ENCODE results near the gene CFAP221.

Gene CFAP221

DNA sequence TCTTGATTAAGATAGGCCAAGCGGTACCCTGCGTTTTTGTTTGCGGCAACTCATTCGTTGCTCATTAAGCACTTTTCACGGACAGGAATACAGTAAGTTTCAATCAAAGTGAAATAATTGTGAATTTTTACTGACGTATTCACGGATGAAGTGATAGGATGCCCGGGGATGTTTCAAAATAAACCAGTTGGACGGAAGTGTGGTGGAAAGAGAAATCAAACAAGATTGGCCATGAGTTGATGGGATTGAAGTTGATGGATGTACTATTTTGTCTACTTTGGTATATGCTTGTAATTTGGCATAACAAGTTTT is 135.2 kb downstream of the CFAP221 start:
- in situ Hi-C loops (cut with MboI; ENCODE audit: low sequenced_read_pairs) = no loop called here

DNA sequence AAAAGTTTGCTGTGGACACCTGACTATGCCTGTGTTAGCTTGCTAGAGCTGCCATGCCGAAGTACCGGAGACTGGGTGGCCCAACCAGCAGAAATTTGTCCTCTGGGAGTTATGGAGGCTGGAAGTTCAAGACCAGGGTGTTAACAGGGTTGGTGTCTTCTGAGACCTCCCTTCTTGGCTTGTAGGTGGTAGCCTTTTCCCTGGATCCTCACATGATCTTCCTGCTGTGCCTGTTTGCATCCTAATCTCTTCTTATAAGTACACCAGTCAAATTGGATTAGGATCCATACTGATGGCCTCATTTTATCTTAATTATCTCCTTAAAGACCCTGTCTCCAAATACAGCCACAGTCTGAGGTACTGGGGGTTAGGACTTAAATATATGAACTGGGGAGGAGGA is 135.6 kb downstream of the CFAP221 start:
- in situ Hi-C loops (cut with MboI; ENCODE audit: low sequenced_read_pairs) = no loop called here

DNA sequence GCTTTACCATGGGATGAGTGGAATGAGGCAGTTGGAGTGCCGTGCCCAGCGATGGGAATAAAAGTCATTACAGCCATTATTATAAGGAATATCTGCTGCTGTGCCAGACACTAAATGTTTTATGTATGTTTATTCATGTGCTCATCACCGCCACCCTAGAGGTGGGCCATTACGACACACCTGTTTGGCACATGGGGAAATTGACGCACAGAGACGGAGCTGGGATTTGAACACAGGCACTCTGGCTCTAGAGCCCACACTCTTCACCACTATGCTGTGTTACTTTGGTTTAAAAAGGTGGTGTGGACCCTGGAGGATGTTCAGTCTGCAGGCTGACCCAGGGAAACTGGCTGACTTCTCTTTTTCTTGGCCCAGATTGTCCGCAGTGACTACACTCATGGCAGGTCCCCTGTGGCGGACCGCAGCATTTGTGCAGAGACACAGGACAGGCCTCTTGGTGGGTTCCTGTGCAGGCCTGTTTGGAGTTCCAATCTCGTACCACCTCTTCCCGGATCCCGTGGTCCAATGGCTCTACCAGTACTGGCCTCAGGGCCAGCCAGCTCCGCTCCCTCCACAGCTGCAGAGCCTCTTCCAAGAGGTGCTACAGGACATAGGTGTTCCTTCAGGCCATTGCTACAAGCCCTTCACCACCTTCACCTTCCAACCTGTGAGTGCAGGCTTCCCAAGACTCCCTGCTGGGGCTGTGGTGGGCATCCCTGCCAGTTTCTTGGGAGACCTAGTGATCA is 136.4 kb downstream of the CFAP221 start:
- in situ Hi-C loops (cut with MboI; ENCODE audit: low sequenced_read_pairs) = no loop called here

DNA sequence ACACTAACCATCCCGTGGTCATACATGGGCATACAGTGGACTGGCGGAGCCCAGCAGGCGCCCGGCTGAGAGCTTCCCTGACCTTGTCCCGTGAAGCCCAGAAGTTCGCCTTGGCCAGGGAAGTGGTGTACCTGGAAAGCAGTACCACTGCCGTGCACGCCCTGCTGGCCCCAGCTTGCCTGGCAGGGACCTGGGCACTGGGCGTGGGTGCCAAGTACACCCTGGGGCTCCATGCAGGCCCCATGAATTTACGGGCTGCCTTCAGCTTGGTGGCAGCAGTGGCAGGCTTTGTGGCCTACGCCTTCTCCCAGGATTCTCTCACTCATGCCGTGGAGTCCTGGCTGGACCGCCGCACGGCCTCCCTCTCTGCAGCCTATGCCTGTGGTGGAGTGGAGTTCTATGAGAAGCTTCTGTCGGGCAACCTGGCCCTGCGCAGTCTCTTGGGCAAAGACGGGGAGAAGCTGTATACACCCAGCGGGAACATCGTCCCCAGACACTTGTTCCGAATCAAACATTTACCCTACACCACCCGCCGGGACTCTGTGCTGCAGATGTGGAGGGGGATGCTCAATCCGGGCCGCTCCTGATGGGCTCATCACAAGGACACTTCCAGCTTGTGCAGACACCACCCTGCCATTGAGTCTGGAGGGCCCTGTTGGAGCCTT is 137.1 kb downstream of the CFAP221 start:
- in situ Hi-C loops (cut with MboI; ENCODE audit: low sequenced_read_pairs) = no loop called here

DNA sequence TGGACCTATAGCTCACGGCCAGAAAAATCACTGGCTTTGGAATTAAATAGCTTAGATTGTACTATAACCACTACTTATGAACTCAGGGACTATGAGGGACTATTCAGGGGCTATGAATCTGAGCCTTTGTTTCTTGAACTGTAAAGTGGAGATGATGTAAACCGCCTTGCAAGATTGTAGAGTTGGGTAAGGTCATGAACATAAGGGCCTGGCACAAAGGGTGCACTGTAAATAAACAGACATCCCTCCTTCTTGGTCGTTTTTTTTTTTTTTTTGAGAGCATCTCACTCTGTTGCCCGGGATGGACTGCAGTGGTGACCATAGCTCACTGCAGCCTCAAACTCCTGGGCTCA is 137.6 kb downstream of the CFAP221 start:
- in situ Hi-C loops (cut with MboI; ENCODE audit: low sequenced_read_pairs) = no loop called here

DNA sequence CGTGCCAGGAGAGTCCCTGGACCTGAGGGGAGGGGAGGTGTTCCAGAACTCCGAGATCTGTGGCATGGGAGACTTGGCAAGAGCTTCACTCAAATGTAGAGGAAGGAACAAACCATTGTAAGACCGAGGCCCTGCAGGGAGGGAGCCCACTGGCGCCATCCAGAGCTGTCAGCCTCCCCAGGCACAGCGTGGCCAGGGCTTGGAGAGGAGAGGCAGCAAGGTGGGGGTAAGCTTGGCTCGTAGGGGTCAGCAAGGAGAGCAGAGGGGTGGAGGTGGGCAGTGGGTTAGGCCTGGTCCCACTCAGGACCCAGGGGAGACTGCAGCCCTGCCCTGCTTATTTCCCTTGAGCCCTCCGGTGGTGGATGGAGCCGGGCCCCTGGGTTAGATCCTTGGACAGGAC is 138.3 kb downstream of the CFAP221 start:
- in situ Hi-C loops (cut with MboI; ENCODE audit: low sequenced_read_pairs) = no loop called here

DNA sequence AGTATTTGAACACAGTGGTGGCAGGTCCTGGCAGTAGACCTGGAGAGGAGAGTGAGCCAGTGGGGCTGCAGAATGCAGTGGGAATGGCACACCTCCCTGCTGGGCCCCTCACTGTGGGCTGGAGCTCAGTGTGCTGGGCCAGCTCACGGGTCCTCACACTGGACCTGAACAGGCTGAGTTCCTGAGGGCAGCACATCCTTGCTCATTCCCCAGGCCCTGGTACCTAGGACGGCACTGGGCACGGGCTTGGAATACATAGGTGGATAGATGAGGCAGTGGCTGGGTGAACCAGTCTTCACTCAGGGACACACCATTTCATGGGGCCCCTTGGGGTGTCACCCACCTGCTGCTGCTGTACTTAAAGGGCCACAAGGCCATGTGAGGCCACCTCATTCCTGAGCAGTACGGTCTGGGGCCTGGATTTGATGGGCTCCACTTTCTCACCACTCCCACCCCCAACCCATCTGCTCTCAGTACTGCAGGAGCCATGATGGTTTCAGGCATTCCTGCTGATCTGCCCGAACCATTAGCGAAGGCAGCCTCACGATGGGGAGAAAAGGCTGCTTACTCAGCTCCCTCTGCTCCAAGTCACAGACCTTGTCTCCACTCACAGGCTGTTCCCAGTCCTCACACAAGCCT is 138.9 kb downstream of the CFAP221 start:
- in situ Hi-C loops (cut with MboI; ENCODE audit: low sequenced_read_pairs) = no loop called here

DNA sequence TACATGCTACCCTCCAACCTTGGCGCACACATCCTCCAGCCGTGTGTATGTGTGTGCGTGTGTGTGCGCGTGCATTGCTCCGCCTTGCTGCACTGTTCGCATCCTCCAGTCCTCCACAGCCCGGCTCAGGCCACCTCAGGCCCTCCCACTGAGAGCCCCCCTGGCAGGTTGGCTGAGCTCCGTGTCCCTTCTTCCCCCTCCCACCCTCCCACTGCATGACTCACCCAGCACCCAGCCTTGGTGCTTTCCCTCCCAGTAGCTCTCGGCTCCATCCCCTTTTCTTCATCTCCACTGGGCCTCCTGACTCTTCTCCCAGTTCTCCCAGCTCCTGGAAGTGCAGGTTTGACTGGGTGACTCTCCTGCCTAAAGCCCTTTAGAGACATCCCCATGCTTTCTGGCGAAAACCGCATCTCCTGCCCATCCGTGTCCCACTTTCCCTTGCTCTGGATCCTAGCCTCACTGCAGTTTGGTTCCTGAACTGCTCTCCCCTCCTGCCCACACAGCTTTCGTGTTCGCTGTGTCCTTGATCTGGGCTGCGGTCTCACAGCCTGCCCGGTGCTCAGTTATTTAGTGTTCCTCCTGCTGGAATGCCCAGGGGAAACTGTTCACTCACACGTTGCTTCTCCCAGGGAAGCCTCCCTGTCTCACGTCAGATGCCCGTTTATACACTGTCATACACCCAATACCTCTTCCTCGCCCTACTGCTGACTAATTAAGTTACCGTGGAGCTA is 139.6 kb downstream of the CFAP221 start:
- in situ Hi-C loops (cut with MboI; ENCODE audit: low sequenced_read_pairs) = no loop called here

DNA sequence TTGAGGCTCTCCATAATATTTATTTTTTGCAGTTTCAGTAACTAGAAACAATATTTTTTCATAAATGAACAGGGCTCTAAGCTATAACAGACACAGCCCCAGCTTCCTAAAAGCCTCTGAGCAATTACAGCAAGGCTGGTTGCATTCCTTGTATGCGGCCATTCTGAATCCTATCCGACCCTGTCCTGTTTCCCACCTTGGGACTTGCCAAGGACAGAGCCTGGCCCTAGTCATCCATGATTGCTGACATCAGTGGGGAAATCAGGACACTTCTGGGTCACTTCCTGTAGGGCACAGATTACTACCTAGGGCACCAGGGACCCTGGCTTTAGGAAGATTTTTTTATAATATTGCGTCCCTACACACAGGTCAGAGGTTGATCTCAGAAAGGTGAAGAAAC is 140.3 kb downstream of the CFAP221 start:
- in situ Hi-C loops (cut with MboI; ENCODE audit: low sequenced_read_pairs) = no loop called here

DNA sequence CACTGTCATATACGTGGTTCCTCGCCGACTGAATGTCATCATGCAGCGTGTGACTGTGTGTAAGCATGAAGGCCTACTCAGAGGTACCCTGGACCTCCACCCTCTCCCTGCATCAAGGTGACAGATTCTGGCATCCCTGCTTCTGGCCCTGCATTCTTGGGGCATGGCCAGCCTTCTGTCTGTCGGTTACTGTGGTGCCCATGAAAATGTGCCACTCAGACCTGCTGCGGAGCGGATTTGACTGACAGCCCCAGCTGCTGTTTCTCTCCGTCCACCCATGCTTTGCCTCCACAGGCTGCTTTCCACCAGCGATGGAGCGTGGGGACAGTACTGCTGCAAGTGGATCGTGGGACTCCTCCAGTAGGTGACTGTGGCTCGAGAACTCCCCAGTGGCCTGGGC is 144.4 kb downstream of the CFAP221 start:
- in situ Hi-C loops (cut with MboI; ENCODE audit: low sequenced_read_pairs) = no loop called here

DNA sequence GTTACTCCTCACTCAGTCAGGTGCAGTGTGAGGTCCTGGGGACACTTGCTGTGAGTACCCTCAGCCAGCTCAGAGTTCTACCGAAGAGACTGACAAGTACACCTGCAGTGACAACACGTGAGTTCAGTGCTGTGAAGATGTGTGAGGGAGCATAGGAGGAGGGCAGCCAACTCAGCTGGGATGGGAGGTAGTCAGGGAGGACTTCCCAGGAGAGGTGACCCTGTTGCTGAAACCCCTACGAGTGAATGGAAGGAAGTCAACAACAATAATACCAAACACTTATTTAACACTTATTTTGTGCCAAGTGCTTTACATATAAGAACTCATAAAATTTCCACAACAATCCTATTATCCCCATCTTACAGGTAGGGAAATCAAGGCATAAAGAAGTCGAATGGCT is 145.0 kb downstream of the CFAP221 start:
- in situ Hi-C loops (cut with MboI; ENCODE audit: low sequenced_read_pairs) = no loop called here

DNA sequence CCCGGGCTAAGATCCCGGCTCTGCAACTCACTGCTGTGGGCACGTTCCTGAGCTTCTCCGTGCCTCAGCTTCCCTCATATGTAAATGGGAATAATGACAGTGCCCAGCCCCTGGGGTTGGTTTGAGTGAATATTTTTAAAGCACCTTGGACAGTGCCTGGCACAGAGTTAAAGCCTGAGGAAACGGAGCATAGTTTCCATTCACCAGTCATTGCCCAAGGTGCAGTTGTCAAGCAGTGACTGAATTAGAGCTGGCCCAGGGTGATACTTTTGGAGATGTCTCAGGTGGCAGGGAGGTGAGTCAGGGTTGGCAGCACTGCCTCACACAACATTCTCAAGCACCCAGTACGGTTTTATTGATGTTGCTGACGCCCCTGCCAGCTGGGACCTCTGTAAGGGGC is 146.9 kb downstream of the CFAP221 start:
- in situ Hi-C loops (cut with MboI; ENCODE audit: low sequenced_read_pairs) = no loop called here

DNA sequence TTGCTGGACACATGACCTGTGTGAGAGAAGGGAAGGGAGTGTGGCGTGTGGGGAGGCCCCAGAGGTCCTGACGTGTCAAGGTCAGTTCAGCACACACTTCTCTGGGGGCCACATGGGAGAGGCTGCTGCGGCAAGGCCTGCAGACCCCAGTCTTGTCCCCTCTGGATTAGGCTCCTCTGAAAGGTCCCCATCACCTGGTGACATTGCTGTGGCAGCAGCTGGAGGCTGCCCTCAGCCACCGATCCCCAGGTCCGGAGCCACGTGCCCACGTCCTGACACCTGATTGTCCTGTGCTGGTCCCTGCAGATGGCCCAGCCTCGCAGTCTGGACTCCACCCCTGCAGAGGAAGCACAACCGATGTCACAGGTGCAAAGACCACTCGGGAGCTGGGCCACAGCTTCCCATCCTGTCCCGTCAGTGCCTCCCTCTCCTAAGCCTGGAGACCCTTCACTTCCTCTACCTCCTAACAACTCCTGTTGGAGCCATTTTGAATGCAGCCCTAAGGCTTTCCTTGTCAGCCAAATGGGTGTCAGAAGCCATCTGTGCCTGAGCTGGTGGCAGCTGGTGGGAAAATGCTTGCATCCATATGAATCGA is 147.5 kb downstream of the CFAP221 start:
- in situ Hi-C loops (cut with MboI; ENCODE audit: low sequenced_read_pairs) = no loop called here

DNA sequence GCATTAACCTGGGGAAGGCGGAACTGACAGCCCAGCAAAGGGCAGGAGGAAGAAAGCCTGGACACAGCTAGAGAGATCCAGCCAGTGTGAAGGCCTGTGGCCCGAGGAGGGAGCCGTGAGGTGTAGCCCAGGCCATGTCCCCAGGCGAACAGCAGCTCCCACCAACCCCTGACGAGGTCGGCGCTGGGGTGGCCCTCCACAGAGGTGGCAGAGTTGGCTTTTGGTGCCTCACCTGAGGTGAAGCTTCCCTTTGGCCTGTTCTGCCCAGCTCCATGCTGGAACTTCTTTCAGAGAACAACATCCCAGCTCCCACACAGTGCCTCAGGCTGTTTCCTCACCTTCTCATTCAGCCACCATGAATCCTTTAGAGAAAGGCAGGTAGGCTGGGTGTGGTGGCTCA is 148.1 kb downstream of the CFAP221 start:
- in situ Hi-C loops (cut with MboI; ENCODE audit: low sequenced_read_pairs) = no loop called here

DNA sequence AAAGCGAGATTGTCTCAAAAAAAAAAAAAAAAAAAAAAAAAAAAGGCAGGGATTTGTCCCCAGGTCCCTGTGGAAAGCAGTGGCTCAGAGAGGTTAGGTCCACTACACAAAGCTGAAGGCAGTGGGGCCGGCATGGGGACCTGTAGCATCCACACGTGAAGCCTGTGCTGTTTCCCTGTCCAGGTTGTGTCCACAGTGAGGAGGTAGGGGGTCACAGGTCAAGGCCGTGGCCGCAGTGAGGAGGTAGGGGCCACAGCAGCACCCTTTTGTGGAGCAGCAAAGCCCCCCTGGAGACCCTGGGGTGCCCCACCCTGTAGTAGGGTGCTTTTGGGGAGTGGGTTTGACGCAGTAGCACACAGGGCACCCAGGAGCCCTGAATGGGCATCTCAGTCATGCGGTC is 148.7 kb downstream of the CFAP221 start:
- in situ Hi-C loops (cut with MboI; ENCODE audit: low sequenced_read_pairs) = no loop called here

DNA sequence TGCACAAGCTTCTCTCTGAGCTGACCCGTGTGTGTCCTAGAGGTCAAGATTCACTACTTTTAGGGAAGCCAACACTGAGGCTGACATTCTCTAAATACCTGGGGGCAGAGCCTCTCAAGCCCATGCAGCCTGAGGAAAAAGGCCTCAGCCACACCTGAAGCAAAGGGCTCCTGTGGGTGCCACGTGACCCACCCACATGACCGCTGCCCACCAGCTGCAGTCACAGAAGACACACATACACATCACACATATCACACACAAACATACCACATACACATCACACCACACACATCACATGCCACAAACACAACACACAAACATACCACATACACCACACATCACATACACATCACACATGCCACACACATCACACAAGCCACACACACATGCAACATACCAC is 149.3 kb downstream of the CFAP221 start:
- in situ Hi-C loops (cut with MboI; ENCODE audit: low sequenced_read_pairs) = no loop called here

DNA sequence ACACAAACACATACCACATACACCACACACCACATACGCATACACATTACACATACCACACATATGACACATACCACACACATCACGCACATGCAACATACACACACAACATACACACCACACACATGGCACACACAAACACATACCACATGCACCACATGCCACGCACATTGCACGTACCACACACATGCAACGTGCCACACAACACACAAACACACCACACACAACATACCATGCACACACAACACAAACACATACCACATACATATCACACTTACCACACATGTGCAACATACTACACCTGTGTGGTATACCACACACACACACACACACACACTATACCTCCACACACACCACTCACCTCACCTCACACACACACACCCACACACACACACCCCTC is 149.7 kb downstream of the CFAP221 start:
- in situ Hi-C loops (cut with MboI; ENCODE audit: low sequenced_read_pairs) = no loop called here

DNA sequence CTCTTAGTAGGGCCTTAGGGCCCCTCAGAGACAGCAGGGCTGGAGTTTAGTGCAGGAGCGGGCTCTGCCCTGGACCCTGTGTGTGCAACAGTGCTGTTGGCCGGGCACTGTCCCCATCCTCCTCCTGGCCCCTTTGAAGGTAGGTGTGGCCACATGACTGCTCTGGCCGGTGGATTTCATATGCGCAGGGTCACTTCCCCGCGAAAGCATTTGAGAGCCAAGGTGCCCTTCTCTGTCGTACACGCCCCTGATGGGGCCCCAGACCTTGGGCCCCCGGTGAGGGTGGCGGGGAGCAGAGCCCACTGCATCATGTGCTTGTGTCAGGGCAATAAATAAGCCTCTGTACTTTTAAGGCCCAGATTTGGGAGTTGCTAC is 150.2 kb downstream of the CFAP221 start:
- in situ Hi-C loops (cut with MboI; ENCODE audit: low sequenced_read_pairs) = no loop called here

DNA sequence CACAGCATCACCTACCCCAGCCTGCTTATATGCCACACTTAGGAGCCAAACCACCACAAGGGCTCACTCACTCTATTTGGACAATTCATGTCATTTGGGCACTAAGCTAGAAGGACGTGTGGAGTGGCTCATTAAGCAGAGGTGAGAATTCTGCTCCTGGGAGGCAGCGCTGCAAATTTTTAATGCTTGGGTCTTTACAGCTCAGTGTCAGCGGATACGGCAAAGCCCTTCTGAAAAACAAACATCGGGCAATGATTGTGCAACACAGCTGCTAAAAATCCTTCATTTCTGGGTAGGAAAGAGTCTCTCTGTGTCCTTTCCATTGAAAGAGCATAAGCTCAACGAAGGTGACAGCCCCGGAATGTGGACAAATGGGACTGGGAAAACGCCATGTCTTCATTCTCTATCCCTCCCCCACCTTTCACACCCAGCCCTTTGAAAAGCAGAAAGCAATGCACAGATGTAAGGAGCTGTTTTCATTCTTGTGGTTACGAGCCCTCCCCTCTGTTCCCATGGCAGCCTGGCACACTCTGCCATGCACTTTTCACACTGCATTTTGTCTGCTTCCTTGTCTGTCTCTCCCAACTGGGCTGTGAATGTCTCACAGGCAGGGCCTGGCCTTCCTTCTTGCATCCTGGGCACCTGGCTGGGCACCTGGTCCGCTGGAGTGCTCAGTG is 150.7 kb downstream of the CFAP221 start:
- in situ Hi-C loops (cut with MboI; ENCODE audit: low sequenced_read_pairs) = no loop called here

DNA sequence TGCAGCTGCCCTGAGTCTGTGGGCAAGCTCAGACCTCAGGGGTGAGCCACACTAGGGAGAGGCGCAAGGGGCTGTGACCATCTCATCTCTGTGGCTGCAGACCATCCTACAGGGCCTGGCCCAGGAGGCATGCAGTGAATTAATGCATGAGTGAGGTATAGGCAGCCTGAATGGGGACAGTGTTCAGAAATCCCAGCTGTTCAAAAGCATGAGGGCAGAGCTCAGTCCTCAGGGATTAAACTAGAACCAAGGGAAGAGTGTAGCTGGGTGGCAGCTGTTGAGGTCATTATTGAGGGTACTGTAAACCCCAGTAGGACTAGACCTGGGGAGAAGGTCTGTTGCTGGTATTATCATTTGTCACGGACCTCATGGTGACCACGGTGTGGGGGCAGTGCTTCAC is 151.8 kb downstream of the CFAP221 start:
- in situ Hi-C loops (cut with MboI; ENCODE audit: low sequenced_read_pairs) = no loop called here

DNA sequence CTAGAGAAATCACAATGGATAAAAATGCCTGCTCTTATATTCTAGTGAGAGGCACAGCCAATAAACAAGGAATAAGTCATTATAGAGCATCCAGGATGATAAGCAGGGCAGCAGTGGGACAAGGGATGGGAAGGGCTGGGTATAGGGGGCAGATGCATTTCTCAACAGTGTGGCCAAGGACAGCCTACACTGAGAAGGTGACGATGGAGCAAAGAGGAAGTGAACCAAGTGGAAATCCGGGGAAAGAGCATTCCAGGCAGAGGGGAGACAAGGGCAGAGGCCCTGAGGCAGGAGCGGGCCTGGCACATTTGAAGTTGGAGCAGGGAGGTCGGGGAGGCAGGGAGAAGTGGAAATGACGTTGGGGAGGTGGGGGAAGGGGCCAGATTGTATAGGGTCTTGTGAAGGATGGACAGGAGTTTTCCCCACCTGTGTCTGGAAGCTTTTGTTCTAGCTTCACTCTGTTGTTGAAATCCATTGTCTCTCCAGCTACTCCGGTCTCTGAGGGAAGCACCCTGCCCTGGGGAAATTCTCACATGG is 152.3 kb downstream of the CFAP221 start:
- in situ Hi-C loops (cut with MboI; ENCODE audit: low sequenced_read_pairs) = no loop called here
